H1 (cell line): ENCODE data around the gene RLBP1. TPM values are rescaled to one million over a fixed set of nuclear protein-coding genes. Genes with fewer than 3 reads are reported as not detected.

ENCODE experiments used
- ATF3 ChIP-seq: IDR thresholded peaks from 2 replicates; pipeline ENCODE4 v1.6.1; 2011; ENCODE audit warnings: low read depth, mild to moderate bottlenecking, low read length; ENCODE audit not compliant: insufficient read depth
- BCL11A ChIP-seq, 2 experiments: IDR thresholded peaks; one replicate each; pipeline ENCODE4 v1.6.1; 2011; ENCODE audit warnings: low read depth in 2 of 2, low read length in 2 of 2, mild to moderate bottlenecking in 2 of 2
- CHD7 ChIP-seq: fragments of 300-600 bp; sonication (generic); IDR thresholded peaks from 2 replicates; pipeline ENCODE4 v1.7.1; 2012; ENCODE audit warnings: low read length, moderate library complexity, mild to moderate bottlenecking, inconsistent platforms; ENCODE audit not compliant: insufficient replicate concordance
- CTCF ChIP-seq, 3 experiments: IDR thresholded peaks; 1 replicate in 2 of 3; 2 replicates in 1 of 3; pipeline versions ENCODE4 v1.5.1 to v1.6.1; 2011; ENCODE audit warnings: low read length in 3 of 3, mild to moderate bottlenecking in 3 of 3, inconsistent platforms in 2 of 3, low read depth in 1 of 3, moderate library complexity in 1 of 3; ENCODE audit not compliant: insufficient read depth in 1 of 3; ENCODE audit errors: control extremely low read depth in 1 of 3
- EGR1 ChIP-seq: IDR thresholded peaks from 2 replicates; pipeline ENCODE4 v1.6.1; 2011; ENCODE audit warnings: low read depth, low read length, borderline replicate concordance
- GABPA ChIP-seq: IDR thresholded peaks from 2 replicates; pipeline ENCODE4 v1.6.1; 2011; ENCODE audit warnings: mild to moderate bottlenecking, low read length, moderate library complexity, borderline replicate concordance; ENCODE audit not compliant: insufficient read depth
- RNF2 ChIP-seq: fragments of 200-900, 300-1000 bp; sonication (generic); IDR thresholded peaks from 2 replicates; pipeline ENCODE4 v1.7.1; 2016; ENCODE audit warnings: borderline replicate concordance, low read depth, mild to moderate bottlenecking, antibody characterized with exemption, low read length; ENCODE audit not compliant: poor library complexity, severe bottlenecking; ENCODE audit errors: missing control alignments
- YY1 ChIP-seq: IDR thresholded peaks from 2 replicates; pipeline ENCODE4 v1.6.1; 2011; ENCODE audit warnings: low read depth, mild to moderate bottlenecking, low read length
- polyA plus RNA-seq, 7 experiments: library from polyadenylated mRNA; depleted of rRNA in 3 of 7; stranded (reverse) in 5 of 7; unstranded in 2 of 7; fragments of >200 nt in 5 of 7; fragments of 200-250 nt in 2 of 7; gene quantifications; 1 replicate in 5 of 7; 2 replicates in 1 of 7; 4 replicates in 1 of 7; pipeline versions ENCODE4 v1.2.1 to v1.2.3, GENCODE V29; 2011 to 2013; ENCODE audit warnings: missing spikeins in 2 of 7, mixed read lengths in 2 of 7
- total RNA-seq: library from RNA; stranded (reverse); fragmentation: NEBNext Ultra II Directional; extraction: Animal tissue kit (Norgen Biotek cat#: 25700); gene quantifications from 2 replicates; pipeline ENCODE4 v1.2.1, GENCODE V29; 2021

The RLBP1 gene
- total and polyA plus RNA-seq, 2 of the 8 experiments (the other 6 are each of a cell fraction or from before 2014, with no cell fraction given): 0.05 TPM; not detected in 1

GRCh38 chr15:89218531-89218930 is 2.8 kb downstream of the RLBP1 start (continued):
- no peak for TF ChIP-seq CHD7
- TF ChIP-seq RNF2: no peak
- TF ChIP-seq YY1: no peak
- no peak for TF ChIP-seq CTCF (IDR thresholded peaks at IDR 0.05; ENCODE audit: control extremely low read depth in 1 of 3, insufficient read depth in 1 of 3, low read depth in 1 of 3, low read length in 3 of 3)
- TF ChIP-seq BCL11A (IDR thresholded peaks at IDR 0.05; ENCODE audit: low read depth in 2 of 2, low read length in 2 of 2): no peak
- no peak for TF ChIP-seq EGR1
- no peak for TF ChIP-seq GABPA
- TF ChIP-seq ATF3: no peak
